Neutrophil (primary cell): Measurements from ENCODE around the gene XRN2.

Experiments
- H3K27ac ChIP-seq: fragments of 200-600 bp; sonication (generic); 2 replicates; pipeline ENCODE4 v1.5.1; 2016; ENCODE audit warnings: mild to moderate bottlenecking, moderate library complexity
- H3K27me3 ChIP-seq: fragments of 200-600 bp; sonication (generic); 2 replicates; pipeline ENCODE4 v1.6.0; 2016; ENCODE audit warnings: mild to moderate bottlenecking
- H3K36me3 ChIP-seq: fragments of 200-600 bp; sonication (generic); 2 replicates; pipeline ENCODE4 v1.5.1; 2017
- H3K4me1 ChIP-seq, 2 experiments: fragments of 200-600 bp in 1 of 2; sonication (generic) in 1 of 2; 1 replicate in 1 of 2; 2 replicates in 1 of 2; pipeline versions ENCODE4 v1.5.1 to v1.6.1; 2013 to 2016; ENCODE audit warnings: low read depth in 1 of 2, low read length in 1 of 2, mild to moderate bottlenecking in 1 of 2, moderate library complexity in 1 of 2; ENCODE audit not compliant: control insufficient read depth in 1 of 2, insufficient read depth in 1 of 2
- H3K4me3 ChIP-seq, 2 experiments: fragments of 200-600 bp in 1 of 2; sonication (generic) in 1 of 2; 1 replicate in 1 of 2; 2 replicates in 1 of 2; pipeline ENCODE4 v1.5.1; 2013 to 2016; ENCODE audit warnings: low read depth in 1 of 2, low read length in 1 of 2, mild to moderate bottlenecking in 1 of 2, moderate library complexity in 1 of 2
- H3K9me3 ChIP-seq: fragments of 200-600 bp; sonication (generic); 2 replicates; pipeline ENCODE4 v1.5.1; 2016
- CTCF ChIP-seq: fragments of 200-600 bp; sonication (generic); IDR thresholded peaks from 2 replicates; pipeline ENCODE4 v1.5.1; 2016; ENCODE audit warnings: antibody characterized with exemption

Gene XRN2

GRCh38 chr20:21380711-21381110 lies 77.6 kb downstream of the XRN2 start:
- Histone ChIP-seq H3K4me1 (no peaks in the 10 kb centered on the region), H3K4me3 (no peak overlapping the region), H3K9me3 (no peaks in the 10 kb centered on the region), H3K27ac (no peak overlapping the region), H3K36me3 (peaks cover 68% of the 10 kb centered on the region), H3K27me3 (no peaks in the 10 kb centered on the region)
- TF ChIP-seq CTCF: no peak

GRCh38 chr20:21381619-21382018 lies 78.5 kb downstream of the XRN2 start:
- no peaks in the 10 kb centered on the region for H3K9me3 ChIP-seq

GRCh38 chr20:21384308-21384892 lies 81.3 kb downstream of the XRN2 start:
- H3K4me1 ChIP-seq: no peaks in the 10 kb centered on the region
- no peak for TF ChIP-seq CTCF
- H3K36me3 ChIP-seq: peaks cover 88% of the 10 kb centered on the region
- H3K9me3 ChIP-seq: no peaks in the 10 kb centered on the region
- no peak overlapping the region for H3K4me3 ChIP-seq
- H3K27me3 ChIP-seq: no peaks in the 10 kb centered on the region
- H3K27ac ChIP-seq: no peak overlapping the region

More at GRCh38 chr20:21381619-21382018, 78.5 kb downstream of the XRN2 start:
- H3K4me1 ChIP-seq: no peaks in the 10 kb centered on the region
- H3K27ac ChIP-seq: no peak overlapping the region
- no peak overlapping the region for H3K4me3 ChIP-seq
- peaks cover 74% of the 10 kb centered on the region for H3K36me3 ChIP-seq
- no peaks in the 10 kb centered on the region for H3K27me3 ChIP-seq
- no peak for TF ChIP-seq CTCF

GRCh38 chr20:21386111-21386510 lies 83.0 kb downstream of the XRN2 start:
- H3K27me3 ChIP-seq: peaks cover 12% of the 10 kb centered on the region
- H3K4me3 ChIP-seq: no peak overlapping the region
- H3K36me3 ChIP-seq: peaks cover 93% of the 10 kb centered on the region
- no peak for TF ChIP-seq CTCF
- no peaks in the 10 kb centered on the region for H3K9me3 ChIP-seq
- no peaks in the 10 kb centered on the region for H3K4me1 ChIP-seq
- no peak overlapping the region for H3K27ac ChIP-seq

GRCh38 chr20:21387528-21387927 lies 84.4 kb downstream of the XRN2 start:
- Histone ChIP-seq H3K27ac (no peak overlapping the region), H3K9me3 (no peaks in the 10 kb centered on the region), H3K4me1 (peaks cover 5 to 9% of the 10 kb centered on the region in 2 experiments), H3K27me3 (peaks cover 26% of the 10 kb centered on the region), H3K36me3 (peaks cover 80% of the 10 kb centered on the region), H3K4me3 (no peak overlapping the region)
- TF ChIP-seq CTCF: no peak
